ENCODE results near the gene OSBPL3. TPM values are rescaled to one million over a fixed set of nuclear protein-coding genes. Genes with fewer than 3 reads are reported as not detected.
A peak's percentile ranks its signal among the peaks of the same experiment; 100 is the strongest.

Gene OSBPL3
- total RNA-seq, 1 donor from 2014 or later: 76.2 TPM

DNA sequence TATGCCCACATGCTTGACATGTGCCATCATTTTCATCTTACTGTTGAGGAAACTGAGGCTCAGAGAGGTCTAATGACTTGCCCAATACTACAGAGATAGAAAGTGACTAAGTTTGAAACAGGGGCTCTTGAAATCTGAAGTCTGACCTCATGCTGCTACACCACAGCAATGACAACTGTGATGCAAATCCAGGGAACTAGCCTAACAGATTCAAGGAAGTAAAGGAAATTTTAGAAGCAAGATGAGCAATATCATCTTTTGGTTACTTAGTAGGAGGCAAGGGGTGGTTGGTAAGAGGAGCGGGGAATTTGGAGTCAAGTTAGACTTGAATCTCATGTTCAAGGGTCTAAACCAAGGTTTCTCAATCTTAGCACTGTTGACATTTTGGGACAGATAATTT, 26.3 kb upstream of the OSBPL3 start:
- Mint-ChIP-seq H3K4me3 (ENCODE audit: low read depth) (no peak overlapping the region), H3K4me1 (ENCODE audit: low read depth) (peaks cover 5% of the 10 kb centered on the region), H3K27me3 (ENCODE audit: low read depth) (peaks cover 7% of the 10 kb centered on the region), H3K27ac (no peak overlapping the region), H3K9me3 (peaks cover 10% of the 10 kb centered on the region), H3K36me3 (ENCODE audit: low read depth) (no peaks in the 10 kb centered on the region)
- intact Hi-C loops (cut with micrococcal nuclease): no loop called here
- DNase-seq (ENCODE audit: low spot score): no peak

DNA sequence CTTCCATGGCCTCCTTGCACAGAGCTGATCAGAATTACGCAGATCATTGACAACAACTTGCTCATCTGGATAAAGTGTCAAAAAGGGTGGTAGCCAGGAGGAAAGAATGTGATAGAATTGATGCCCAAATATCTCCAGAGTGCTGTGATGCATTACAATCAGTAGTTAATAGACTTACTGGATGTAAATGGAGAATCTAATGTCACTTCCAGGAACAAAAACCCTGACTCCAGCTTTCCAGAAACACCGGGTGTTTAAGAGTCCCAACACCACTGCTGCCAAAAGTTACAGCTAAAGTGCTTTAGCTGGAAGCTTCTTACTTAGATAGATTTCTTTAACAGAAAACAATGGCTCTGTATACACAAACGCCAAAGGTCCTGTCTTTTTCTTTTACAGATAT, 25.7 kb upstream of the OSBPL3 start:
- H3K4me1 Mint-ChIP-seq (ENCODE audit: low read depth): peaks cover under 1% of the 10 kb centered on the region
- peaks cover 3% of the 10 kb centered on the region for H3K27me3 Mint-ChIP-seq (ENCODE audit: low read depth)
- intact Hi-C loops (cut with micrococcal nuclease): no loop called here
- H3K36me3 Mint-ChIP-seq (ENCODE audit: low read depth): peaks cover 3% of the 10 kb centered on the region
- no peak for DNase-seq (ENCODE audit: low spot score)
- no peak overlapping the region for H3K27ac Mint-ChIP-seq
- peaks cover 12% of the 10 kb centered on the region for H3K9me3 Mint-ChIP-seq
- H3K4me3 Mint-ChIP-seq (ENCODE audit: low read depth): no peak overlapping the region

DNA sequence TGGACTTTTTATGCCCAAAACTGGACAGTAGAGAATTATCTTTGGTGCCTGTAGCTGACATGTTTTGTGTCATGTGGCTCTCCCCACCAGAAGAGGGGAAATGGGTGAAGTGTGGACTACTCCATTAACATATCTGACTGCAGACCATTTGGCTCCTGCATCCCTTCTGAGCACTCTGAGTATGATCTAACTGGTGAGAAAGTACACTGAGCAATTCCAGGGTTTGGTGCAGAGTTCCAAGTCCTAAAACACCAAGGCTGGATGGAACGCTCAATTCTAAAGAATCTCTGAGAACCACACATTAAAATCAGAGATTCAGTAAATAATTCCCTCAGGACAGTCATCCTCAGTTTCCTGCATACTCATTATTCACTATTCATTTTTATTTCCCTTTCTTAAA, 22.8 kb upstream of the OSBPL3 start:
- Mint-ChIP-seq H3K36me3 (ENCODE audit: low read depth) (peaks cover 10% of the 10 kb centered on the region), H3K4me3 (ENCODE audit: low read depth) (no peak overlapping the region), H3K9me3 (peaks cover 20% of the 10 kb centered on the region), H3K4me1 (ENCODE audit: low read depth) (no peaks in the 10 kb centered on the region), H3K27me3 (ENCODE audit: low read depth) (peaks cover 17% of the 10 kb centered on the region), H3K27ac (no peak overlapping the region)
- no peak for DNase-seq (ENCODE audit: low spot score)
- intact Hi-C loops (cut with micrococcal nuclease): no loop called here

DNA sequence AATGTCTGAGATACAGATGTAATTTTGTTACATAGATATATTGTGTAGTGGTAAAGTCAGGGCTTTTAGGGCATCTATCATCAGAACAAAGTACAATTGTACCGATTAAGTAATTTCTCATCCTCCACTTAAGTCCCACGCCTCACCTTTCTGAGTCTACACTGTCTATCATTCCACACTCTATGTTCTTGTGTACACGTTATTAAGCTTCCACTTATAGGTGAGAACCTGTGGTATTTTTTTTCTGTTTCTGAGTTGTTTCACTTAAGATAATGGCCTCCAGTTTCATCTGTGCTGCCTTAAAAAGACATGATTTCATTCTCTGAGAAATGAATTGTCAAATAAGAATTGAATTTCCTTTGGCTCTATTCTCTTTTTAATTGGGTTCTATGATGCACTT, 15.5 kb upstream of the OSBPL3 start:
- peaks cover 5% of the 10 kb centered on the region for H3K36me3 Mint-ChIP-seq (ENCODE audit: low read depth)
- DNase-seq (ENCODE audit: low spot score): no peak
- no peaks in the 10 kb centered on the region for H3K4me1 Mint-ChIP-seq (ENCODE audit: low read depth)
- intact Hi-C loops (cut with micrococcal nuclease): no loop called here
- peaks cover 11% of the 10 kb centered on the region for H3K9me3 Mint-ChIP-seq
- H3K27ac Mint-ChIP-seq: no peak overlapping the region
- no peak overlapping the region for H3K4me3 Mint-ChIP-seq (ENCODE audit: low read depth)
- H3K27me3 Mint-ChIP-seq (ENCODE audit: low read depth): peaks cover 36% of the 10 kb centered on the region

DNA sequence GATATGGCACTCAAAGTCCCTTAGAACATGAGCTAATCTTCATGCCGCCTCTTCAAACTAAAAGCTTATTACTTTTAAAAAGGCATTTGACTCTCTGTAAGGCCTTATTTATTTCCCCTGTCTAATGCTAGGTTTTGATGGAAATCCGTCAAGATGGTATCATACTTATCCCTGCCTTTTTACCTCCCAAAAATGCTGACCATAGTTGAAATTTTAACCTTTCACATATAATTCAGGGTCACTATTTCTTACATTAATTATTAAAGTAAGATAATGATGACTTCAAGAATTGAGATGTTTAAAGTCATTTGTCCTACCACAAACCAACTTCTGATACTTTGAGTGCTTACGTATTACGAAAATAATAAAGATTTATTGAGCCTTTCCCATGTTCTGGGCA, 12.3 kb upstream of the OSBPL3 start:
- Mint-ChIP-seq H3K27me3 (ENCODE audit: low read depth) (peaks cover 26% of the 10 kb centered on the region), H3K4me1 (ENCODE audit: low read depth) (no peaks in the 10 kb centered on the region), H3K27ac (no peak overlapping the region), H3K4me3 (ENCODE audit: low read depth) (no peak overlapping the region), H3K9me3 (no peaks in the 10 kb centered on the region), H3K36me3 (ENCODE audit: low read depth) (no peaks in the 10 kb centered on the region)
- intact Hi-C loops (cut with micrococcal nuclease): no loop called here
- DNase-seq (ENCODE audit: low spot score): no peak

DNA sequence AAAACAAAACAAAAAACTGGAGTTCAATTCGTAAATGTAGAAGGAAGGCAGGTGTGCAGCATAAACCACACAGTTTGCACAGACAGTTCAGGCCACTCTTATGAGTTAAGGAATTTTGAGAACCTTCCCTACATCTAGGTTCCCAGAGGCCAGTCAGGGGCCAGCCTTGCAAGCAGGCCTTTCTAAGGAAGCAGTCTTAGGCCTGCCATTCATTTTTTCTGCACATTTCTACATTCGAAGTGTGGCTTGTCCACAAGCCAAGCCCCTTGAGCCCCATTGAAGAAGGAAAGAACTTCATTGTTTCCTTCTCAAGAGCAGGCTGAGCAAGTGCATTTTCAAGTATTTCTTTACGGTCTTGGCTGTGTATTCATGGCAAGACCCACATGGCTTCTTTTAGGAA, 11.4 kb upstream of the OSBPL3 start:
- no peak for DNase-seq (ENCODE audit: low spot score)
- H3K36me3 Mint-ChIP-seq (ENCODE audit: low read depth): no peaks in the 10 kb centered on the region
- peaks cover 25% of the 10 kb centered on the region for H3K27me3 Mint-ChIP-seq (ENCODE audit: low read depth)
- no peaks in the 10 kb centered on the region for H3K9me3 Mint-ChIP-seq
- H3K27ac Mint-ChIP-seq: no peak overlapping the region
- H3K4me3 Mint-ChIP-seq (ENCODE audit: low read depth): no peak overlapping the region
- peaks cover 3% of the 10 kb centered on the region for H3K4me1 Mint-ChIP-seq (ENCODE audit: low read depth)
- intact Hi-C loops (cut with micrococcal nuclease): no loop called here

DNA sequence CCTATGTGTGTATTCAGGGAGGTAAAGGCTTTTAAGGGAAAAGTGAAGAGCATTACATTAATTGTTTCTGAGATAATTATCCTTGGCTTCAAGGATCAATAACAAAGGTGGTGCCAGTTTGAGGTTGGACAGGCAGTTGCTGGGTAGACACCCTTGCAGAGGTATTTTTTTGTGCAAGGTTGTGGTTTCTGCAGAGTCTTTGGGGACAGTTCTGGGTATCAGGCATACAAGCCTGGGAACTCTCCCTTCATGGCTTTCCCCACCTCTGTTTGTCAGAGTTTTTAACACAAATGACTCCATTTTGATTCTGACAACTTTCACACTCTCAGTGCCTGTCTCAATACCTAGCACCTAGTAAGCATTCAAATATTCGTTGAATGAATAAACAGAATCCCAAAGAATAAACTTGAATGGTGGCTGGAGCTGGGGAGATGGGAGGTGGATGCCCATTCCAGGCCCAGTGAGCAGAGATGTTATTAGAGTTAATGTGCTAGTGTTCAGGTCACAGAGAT, 7.4 kb upstream of the OSBPL3 start:
- no peaks in the 10 kb centered on the region for H3K9me3 Mint-ChIP-seq

DNA sequence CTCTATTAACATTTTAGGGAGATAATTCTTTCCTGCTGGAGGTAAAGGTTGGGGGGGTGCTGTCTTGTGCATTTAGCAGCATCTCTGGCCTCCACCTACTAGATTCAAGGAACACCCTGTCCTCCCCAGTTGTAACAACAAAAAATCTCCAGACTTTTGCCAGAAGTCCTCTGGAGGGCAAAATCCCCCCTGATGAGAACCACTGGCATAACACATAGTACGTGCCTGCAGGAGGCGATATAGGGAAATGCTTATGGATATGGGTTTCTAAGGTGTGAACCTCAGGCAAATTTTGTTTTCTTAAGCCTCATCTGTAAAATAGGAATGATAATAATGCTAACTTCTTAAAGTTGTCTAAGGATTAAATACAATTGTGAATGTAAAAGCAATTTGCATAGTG, 2.9 kb upstream of the OSBPL3 start:
- H3K4me1 Mint-ChIP-seq (ENCODE audit: low read depth): peaks cover 39% of the 10 kb centered on the region
- H3K4me3 Mint-ChIP-seq (ENCODE audit: low read depth): no peak overlapping the region
- peaks cover 5% of the 10 kb centered on the region for H3K27me3 Mint-ChIP-seq (ENCODE audit: low read depth)
- no peaks in the 10 kb centered on the region for H3K9me3 Mint-ChIP-seq
- DNase-seq (ENCODE audit: low spot score): no peak
- intact Hi-C loops (cut with micrococcal nuclease): loop anchor here (5.0 kb wide), 1 partner anchor 226 kb away; the partner anchor contains the start of gene GSDME
- H3K27ac Mint-ChIP-seq: no peak overlapping the region
- H3K36me3 Mint-ChIP-seq (ENCODE audit: low read depth): peaks cover 14% of the 10 kb centered on the region

More for the DNA sequence above, 7.4 kb upstream of the OSBPL3 start:
- Mint-ChIP-seq H3K36me3 (ENCODE audit: low read depth) (no peaks in the 10 kb centered on the region), H3K27ac (no peak overlapping the region), H3K4me3 (ENCODE audit: low read depth) (no peak overlapping the region), H3K27me3 (ENCODE audit: low read depth) (peaks cover 17% of the 10 kb centered on the region), H3K4me1 (ENCODE audit: low read depth) (peaks cover 11% of the 10 kb centered on the region)
- no peak for DNase-seq (ENCODE audit: low spot score)
- intact Hi-C loops (cut with micrococcal nuclease): no loop called here

DNA sequence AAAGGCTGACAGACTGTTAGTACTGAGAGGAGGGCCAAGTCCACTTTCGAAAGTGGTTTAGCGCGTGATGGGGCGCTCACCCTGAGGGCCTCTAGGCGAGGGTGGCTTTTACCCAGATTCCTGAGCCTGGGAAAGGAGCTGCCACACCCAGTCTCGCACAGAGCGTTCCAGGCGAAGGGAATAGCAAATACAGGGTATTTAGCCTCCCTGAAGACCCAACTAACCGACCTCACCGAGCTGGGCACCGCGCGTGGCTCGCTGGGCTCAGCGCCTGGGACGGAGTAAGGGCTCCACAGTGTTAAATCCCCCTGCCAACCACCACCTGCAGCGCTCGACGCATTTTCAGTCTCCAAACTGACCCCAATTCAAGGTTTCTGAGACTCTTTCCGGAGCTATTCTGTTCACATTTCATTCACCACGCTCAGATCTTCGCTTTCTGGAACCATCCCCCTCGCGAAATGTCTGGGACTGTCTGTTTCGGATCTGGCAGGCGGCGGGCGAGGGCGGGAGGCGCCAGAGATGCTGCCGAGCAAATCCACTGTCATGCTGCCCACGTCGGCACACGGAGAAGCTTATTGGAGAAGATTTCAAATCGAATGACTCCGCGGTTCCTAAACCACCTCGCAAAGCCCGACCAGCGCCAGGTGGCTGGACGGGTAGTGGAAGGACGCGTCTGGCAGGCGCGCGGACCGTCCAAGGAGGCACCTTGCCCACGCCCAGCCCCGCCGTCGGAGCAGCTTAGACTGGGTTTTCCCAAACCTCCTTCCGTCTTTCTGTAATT, 1.4 kb upstream of the OSBPL3 start:
- Mint-ChIP-seq H3K4me1 (ENCODE audit: low read depth) (peaks cover 47% of the 10 kb centered on the region), H3K27ac (peak overlapping the region; percentile 97), H3K9me3 (no peaks in the 10 kb centered on the region), H3K27me3 (ENCODE audit: low read depth) (no peaks in the 10 kb centered on the region), H3K36me3 (ENCODE audit: low read depth) (peaks cover 22% of the 10 kb centered on the region), H3K4me3 (ENCODE audit: low read depth) (peak overlapping the region; percentile 95)
- DNase-seq (ENCODE audit: low spot score): peak; percentile 45
- intact Hi-C loops (cut with micrococcal nuclease): loop anchor here (2.0 to 5.0 kb wide), 4 partner anchors 75 to 224 kb away; partner anchors contain the start of gene GSDME

DNA sequence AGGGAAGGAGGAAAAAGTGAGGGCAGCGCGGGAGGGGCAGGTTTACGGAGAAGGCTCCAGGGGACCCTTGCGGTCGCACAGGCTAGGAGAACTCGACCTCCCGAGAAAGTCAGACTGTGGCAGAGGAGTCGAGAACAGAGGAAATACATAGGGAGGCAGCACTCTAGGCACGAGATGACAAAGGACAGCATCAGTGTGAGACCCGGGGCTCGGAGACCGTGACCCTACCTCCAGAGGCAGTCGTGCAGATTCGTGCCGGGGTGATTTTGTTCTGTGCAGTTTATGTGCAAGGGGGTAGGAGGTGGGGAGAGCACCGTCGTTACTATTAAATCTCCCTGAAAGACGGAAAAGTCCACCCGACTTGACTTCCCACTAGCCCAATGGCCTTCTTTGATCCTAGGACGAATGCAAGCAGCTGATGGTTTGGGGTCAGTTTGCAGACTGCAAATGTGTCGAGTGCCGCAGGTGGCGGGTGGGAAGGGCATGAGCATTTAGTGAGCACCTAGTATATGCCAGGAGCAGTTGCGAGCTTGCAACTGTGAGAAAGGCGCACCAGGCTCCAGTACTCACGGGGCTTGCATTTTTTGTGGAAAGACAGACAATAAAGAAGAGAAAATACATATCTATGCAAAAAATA, 674 bp upstream of the OSBPL3 start:
- Mint-ChIP-seq H3K9me3 (no peaks in the 10 kb centered on the region), H3K36me3 (ENCODE audit: low read depth) (peaks cover 27% of the 10 kb centered on the region), H3K4me1 (ENCODE audit: low read depth) (peaks cover 54% of the 10 kb centered on the region), H3K27me3 (ENCODE audit: low read depth) (no peaks in the 10 kb centered on the region), H3K4me3 (ENCODE audit: low read depth) (peak overlapping the region; percentile 95), H3K27ac (peak overlapping the region; percentile 97)
- no peak for DNase-seq (ENCODE audit: low spot score)
- intact Hi-C loops (cut with micrococcal nuclease): loop anchor here (1.0 to 5.0 kb wide), 8 partner anchors 14 to 223 kb away; partner anchors contain the start of gene GSDME

DNA sequence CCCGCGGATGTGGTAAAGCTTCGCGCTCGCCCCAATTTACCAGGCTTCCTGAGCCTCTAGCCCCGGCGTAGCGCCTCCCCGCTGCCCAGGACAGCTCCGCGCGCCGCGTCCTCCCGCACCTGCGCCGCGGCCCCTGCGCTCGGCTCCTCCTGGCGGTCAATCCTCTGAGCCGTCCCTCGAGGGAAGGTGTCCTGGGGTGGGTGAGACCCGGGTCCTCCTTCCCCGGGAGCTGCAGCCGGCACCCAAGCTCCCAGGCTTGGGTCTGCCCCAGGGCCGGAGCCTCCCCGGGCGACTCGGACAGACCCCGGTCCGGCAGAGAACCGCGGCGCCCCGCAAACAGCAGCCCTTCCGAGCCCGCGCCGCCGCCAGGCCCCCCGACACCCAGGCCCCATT, 512 bp downstream of the OSBPL3 start:
- Mint-ChIP-seq H3K9me3 (no peaks in the 10 kb centered on the region), H3K36me3 (ENCODE audit: low read depth) (peaks cover 37% of the 10 kb centered on the region), H3K27ac (peak overlapping the region; percentile 87), H3K4me1 (ENCODE audit: low read depth) (peaks cover 64% of the 10 kb centered on the region), H3K27me3 (ENCODE audit: low read depth) (no peaks in the 10 kb centered on the region), H3K4me3 (ENCODE audit: low read depth) (peak overlapping the region; percentile 91)
- peak; percentile 81 for DNase-seq (ENCODE audit: low spot score)
- intact Hi-C loops (cut with micrococcal nuclease): no loop called here

DNA sequence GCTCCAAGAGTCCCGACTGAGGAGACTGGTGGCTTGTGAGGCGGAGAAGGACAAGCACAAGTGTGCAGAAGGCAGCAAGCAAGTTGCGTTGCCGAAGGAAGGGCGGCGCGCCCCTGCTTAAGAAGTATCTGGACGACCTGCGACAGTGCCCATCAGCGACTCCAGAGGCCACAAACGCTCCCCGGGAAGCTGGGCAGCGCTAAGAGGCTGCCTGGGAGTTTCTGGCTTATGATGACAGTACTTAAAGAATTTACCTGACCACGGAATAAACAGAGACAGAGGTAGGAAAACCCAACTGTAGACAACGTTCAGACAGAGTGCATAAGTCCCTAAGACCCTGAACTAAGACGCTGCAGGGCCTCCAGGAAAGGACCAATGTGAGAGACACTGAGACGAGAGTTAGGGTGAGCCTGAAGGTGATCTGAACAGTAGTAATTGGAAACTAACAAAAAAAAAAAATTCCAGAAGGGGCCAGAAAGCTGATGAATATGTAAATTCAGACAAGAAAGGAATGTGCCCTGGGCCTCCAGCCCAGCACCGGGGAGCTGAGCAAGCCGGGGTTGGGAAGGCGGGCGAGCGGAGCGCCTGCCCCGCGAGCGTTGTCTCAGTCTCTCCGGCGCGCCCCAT, 1.0 kb downstream of the OSBPL3 start:
- Mint-ChIP-seq H3K4me1 (ENCODE audit: low read depth) (peaks cover 65% of the 10 kb centered on the region), H3K36me3 (ENCODE audit: low read depth) (peaks cover 42% of the 10 kb centered on the region), H3K9me3 (no peaks in the 10 kb centered on the region), H3K27ac (peak overlapping the region; percentile 87), H3K4me3 (ENCODE audit: low read depth) (peak overlapping the region; percentile 91), H3K27me3 (ENCODE audit: low read depth) (no peaks in the 10 kb centered on the region)
- no peak for DNase-seq (ENCODE audit: low spot score)
- intact Hi-C loops (cut with micrococcal nuclease): no loop called here
